SK-N-MC (cell line): Measurements from ENCODE around the gene PRRX2.

ENCODE experiments used
- EZH2 ChIP-seq: fragments of 200-600 bp; sonication (generic); IDR thresholded peaks from one replicate; pipeline ENCODE4 v1.6.1; 2017; ENCODE audit warnings: antibody characterized with exemption
- POLR2AphosphoS5 ChIP-seq: IDR thresholded peaks from 2 replicates; pipeline ENCODE4 v1.6.1; 2012; ENCODE audit warnings: mild to moderate bottlenecking, low read depth, low read length, borderline replicate concordance

GRCh38 chr9:129637102-129637501 is 28.3 kb upstream of the PRRX2 start:
- no peak for TF ChIP-seq EZH2
- no peak for TF ChIP-seq POLR2AphosphoS5
